Small intestine (tissue), 7 donors: ENCODE results near the gene CTAGE8. TPM values are rescaled to one million over a fixed set of nuclear protein-coding genes. Genes with fewer than 3 reads are reported as not detected.
"Not testable (repeated sequence)": the region's sequence is repeated elsewhere in the genome, so short reads cannot be mapped to it uniquely, and the experiment has no call there.

Source experiments
- DNase-seq, 2 donors: peaks; one replicate each; pipeline versions ENCODE4 v3.0.0 to v3.0.0-alpha.2; 2013
- FAIRE-seq: peaks from 2 replicates; lab custom pipeline; 2012; peaks lifted over from hg19 to GRCh38; lab: Jason Lieb, UNC
- H3K27ac ChIP-seq, 3 donors: one replicate each; pipeline ENCODE4 v1.5.1; 2013; ENCODE audit warnings: low read length in 2 of 3, mild to moderate bottlenecking in 2 of 3, control low read depth in 1 of 3, inconsistent platforms in 1 of 3, low read depth in 1 of 3, moderate library complexity in 1 of 3
- H3K27me3 ChIP-seq, 3 donors: one replicate each; pipeline ENCODE4 v1.6.1; 2013; ENCODE audit warnings: low read length in 3 of 3, inconsistent platforms in 1 of 3; ENCODE audit not compliant: control insufficient read depth in 3 of 3, insufficient read depth in 3 of 3
- H3K36me3 ChIP-seq, 3 donors: one replicate each; pipeline ENCODE4 v1.6.1; 2013; ENCODE audit warnings: low read length in 3 of 3, inconsistent platforms in 1 of 3, low read depth in 1 of 3, mild to moderate bottlenecking in 1 of 3, moderate library complexity in 1 of 3; ENCODE audit not compliant: control insufficient read depth in 3 of 3, insufficient read depth in 2 of 3
- H3K4me1 ChIP-seq, 3 donors: one replicate each; pipeline ENCODE4 v1.6.1; 2013; ENCODE audit warnings: low read length in 2 of 3, inconsistent platforms in 1 of 3, low read depth in 1 of 3, mild to moderate bottlenecking in 1 of 3, moderate library complexity in 1 of 3; ENCODE audit not compliant: control insufficient read depth in 3 of 3, insufficient read depth in 2 of 3
- H3K4me3 ChIP-seq, 3 donors: one replicate each; pipeline ENCODE4 v1.5.1; 2013; ENCODE audit warnings: low read length in 3 of 3, control low read depth in 1 of 3, inconsistent platforms in 1 of 3, low read depth in 1 of 3, mild to moderate bottlenecking in 1 of 3, moderate library complexity in 1 of 3
- H3K9me3 ChIP-seq, 2 donors: one replicate each; pipeline ENCODE4 v1.6.1; 2013; ENCODE audit warnings: low read depth in 1 of 2, low read length in 1 of 2; ENCODE audit not compliant: control insufficient read depth in 2 of 2, insufficient read depth in 1 of 2
- WGBS, 3 donors: extraction: QIAGEN DNeasy Blood & Tissue Kit; methylation state at CpG; one replicate each; pipeline ENCODE4 v1.1.7; 2013; 5-methylcytosine and 5-hydroxymethylcytosine counted together
- polyA plus RNA-seq, 4 donors: library from polyadenylated mRNA; stranded (reverse) in 3 of 4; unstranded in 1 of 4; fragments of 200-250 nt in 3 of 4; fragments of 120-200 nt in 1 of 4; gene quantifications; one replicate each; pipeline versions ENCODE4 v1.2.1 to v1.2.3, GENCODE V29; 2013
- donor health status: healthy with polysubstance abuse.
- donor health status: control.
- donor health status: control.
- donor health status: Bipolar disorder and iron deficiency.
- donor health status: healthy.

CTAGE8 gene
- polyA plus RNA-seq, 4 donors = 2.6 to 13.4 (median 6.0) TPM; not detected in 1

GRCh38 chr7:144220531-144220930, 48.6 kb downstream of the CTAGE8 start:
- H3K27ac ChIP-seq, H3K9me3 ChIP-seq, H3K27me3 ChIP-seq, H3K4me1 ChIP-seq, FAIRE-seq, H3K36me3 ChIP-seq, DNase-seq, H3K4me3 ChIP-seq: not testable (repeated sequence)

GRCh38 chr7:144219149-144219548, 49.9 kb downstream of the CTAGE8 start:
- FAIRE-seq, H3K27me3 ChIP-seq, H3K27ac ChIP-seq, H3K4me1 ChIP-seq, H3K4me3 ChIP-seq, H3K36me3 ChIP-seq, DNase-seq, H3K9me3 ChIP-seq: not testable (repeated sequence)
- no CpG with 5 or more reads among the region's 4 CpGs for WGBS, 3 donors

GRCh38 chr7:144218581-144218980, 50.5 kb downstream of the CTAGE8 start:
- not testable (repeated sequence) for H3K27ac ChIP-seq, DNase-seq, H3K4me3 ChIP-seq, H3K36me3 ChIP-seq, H3K27me3 ChIP-seq, H3K9me3 ChIP-seq, FAIRE-seq, H3K4me1 ChIP-seq
- WGBS, 3 donors = 93 to 100% (median 99%) methylated on average over 1 of the region's 1 CpG

- not testable (repeated sequence) for H3K4me1 ChIP-seq, H3K27ac ChIP-seq, H3K9me3 ChIP-seq, FAIRE-seq, H3K36me3 ChIP-seq, DNase-seq, H3K4me3 ChIP-seq, H3K27me3 ChIP-seq
These were observed 51.9 kb downstream of the CTAGE8 start for GRCh38 chr7:144217200-144217599.

Other genes with a start within 250 kb of the CTAGE8 start
- gene OR2A5, start 220.3 kb downstream of the CTAGE8 start, polyA plus RNA-seq = under 1 TPM in 1 of 4 donors, not detected in 3; under 0.01 TPM
- gene OR2A25, start 199.5 kb downstream of the CTAGE8 start, polyA plus RNA-seq = under 1 TPM in 1 of 4 donors, not detected in 3; 0.03 TPM
- under 1 TPM in 1 of 4 donors, not detected in 3; 0.03 TPM for gene OR2A12, start 183.0 kb downstream of the CTAGE8 start, polyA plus RNA-seq
- gene OR2A2, start 159.7 kb downstream of the CTAGE8 start, polyA plus RNA-seq = not detected
- gene OR2A14, start 146.1 kb downstream of the CTAGE8 start, polyA plus RNA-seq = under 1 TPM in 1 of 4 donors, not detected in 3; 0.07 TPM
- 10 to 100 TPM in 2 of 4 donors, 1 to 10 TPM in 1, under 1 TPM in 1; 0.48 to 16.5 (median 9.5) TPM for gene CTAGE4, start 85.8 kb downstream of the CTAGE8 start, polyA plus RNA-seq
- gene ARHGEF35, start 73.5 kb downstream of the CTAGE8 start, polyA plus RNA-seq = 10 to 100 TPM; 23.6 to 46.1 (median 37.1) TPM
- under 1 TPM in 2 of 4 donors, not detected in 2; 0.03 to 0.68 TPM for gene OR2A42, start 29.7 kb downstream of the CTAGE8 start, polyA plus RNA-seq
- 10 to 100 TPM in 1 of 4 donors, 1 to 10 TPM in 3; 2.7 to 19.1 (median 3.1) TPM for gene OR2A7, start 4.5 kb downstream of the CTAGE8 start, polyA plus RNA-seq
- under 1 TPM in 2 of 4 donors, not detected in 2; 0.04 to 0.46 TPM for gene OR2A1, start 43.1 kb upstream of the CTAGE8 start, polyA plus RNA-seq
- 10 to 100 TPM; 15.6 to 43.9 (median 33.0) TPM for gene ARHGEF5, start 86.1 kb upstream of the CTAGE8 start, polyA plus RNA-seq
- gene NOBOX, start 134.4 kb upstream of the CTAGE8 start, polyA plus RNA-seq = under 1 TPM in 1 of 4 donors, not detected in 3; 0.03 TPM